ENCODE data around the gene ADARB2.

DNA sequence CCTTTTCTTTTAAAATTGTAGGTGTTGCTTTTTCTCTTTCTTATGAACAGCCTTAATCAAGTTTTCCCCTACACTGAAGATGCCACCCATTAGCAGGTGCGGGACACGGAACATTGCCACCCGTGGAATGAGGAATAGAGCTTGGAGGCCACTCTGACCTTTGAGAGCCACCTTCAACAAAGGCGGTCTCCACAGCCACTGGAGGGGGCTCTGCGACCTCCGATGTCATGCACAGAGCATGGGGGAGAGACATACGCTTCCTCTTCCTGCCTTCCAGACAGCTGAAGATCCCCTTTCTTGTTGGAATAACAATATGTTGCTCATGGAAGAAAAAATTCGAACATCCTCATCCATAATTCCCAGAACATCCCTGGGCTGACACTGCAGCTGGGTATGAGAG lies 39.1 kb downstream of the ADARB2 start:
- TF ChIP-seq POU2F2 (IDR thresholded peaks at IDR 0.05; ENCODE audit: borderline replicate concordance, low read depth, low read length) (no peak), SP1 (IDR thresholded peaks at IDR 0.05; ENCODE audit: low read depth, low read length) (no peak), RAD21 (IDR thresholded peaks at IDR 0.05; ENCODE audit: insufficient read depth, low read depth, low read length) (no peak), GABPA (IDR thresholded peaks at IDR 0.05; ENCODE audit: low read depth) (no peak)

Data from GM12878 (cell line).